Mesenchymal stem cell (in vitro differentiated cells and primary cell): Measurements from ENCODE around the gene CPT2.

Experiments
- DNase-seq: peaks from one replicate; pipeline ENCODE4 v3.0.0-alpha.2; 2013
- H2AFZ ChIP-seq: one replicate; pipeline ENCODE4 v1.6.1; 2013; ENCODE audit warnings: low read depth, mild to moderate bottlenecking, control low read depth, inconsistent platforms, low read length, moderate library complexity
- H2AK5ac ChIP-seq: 2 replicates; pipeline ENCODE4 v1.6.1; 2013; ENCODE audit warnings: low read length, moderate library complexity, mild to moderate bottlenecking, inconsistent platforms; ENCODE audit not compliant: severe bottlenecking
- H2BK120ac ChIP-seq: one replicate; pipeline ENCODE4 v1.6.1; 2013; ENCODE audit warnings: low read depth, mild to moderate bottlenecking, inconsistent platforms, low read length, moderate library complexity
- H2BK12ac ChIP-seq, 2 experiments: one replicate each; pipeline ENCODE4 v1.6.1; 2013; ENCODE audit warnings: inconsistent platforms in 2 of 2, low read length in 2 of 2, mild to moderate bottlenecking in 2 of 2, moderate library complexity in 2 of 2, control low read depth in 1 of 2
- H2BK15ac ChIP-seq: one replicate; pipeline ENCODE4 v1.6.1; 2013; ENCODE audit warnings: mild to moderate bottlenecking, low read depth, inconsistent platforms; ENCODE audit not compliant: poor library complexity, severe bottlenecking
- H2BK5ac ChIP-seq: 2 replicates; pipeline ENCODE4 v1.6.1; 2013; ENCODE audit warnings: low read depth, mild to moderate bottlenecking, low read length, control low read depth, inconsistent platforms; ENCODE audit not compliant: poor library complexity, severe bottlenecking
- H3K14ac ChIP-seq, 2 experiments: one replicate each; pipeline ENCODE4 v1.6.1; 2013; ENCODE audit warnings: inconsistent platforms in 2 of 2, low read length in 2 of 2, control low read depth in 1 of 2, mild to moderate bottlenecking in 1 of 2, moderate library complexity in 1 of 2
- H3K18ac ChIP-seq, 2 experiments: one replicate each; pipeline ENCODE4 v1.6.1; 2013; ENCODE audit warnings: inconsistent platforms in 2 of 2, low read length in 2 of 2, control low read depth in 1 of 2, low read depth in 1 of 2, mild to moderate bottlenecking in 1 of 2
- H3K23ac ChIP-seq, 2 experiments: one replicate each; pipeline ENCODE4 v1.6.1; 2013; ENCODE audit warnings: inconsistent platforms in 2 of 2, low read length in 2 of 2, mild to moderate bottlenecking in 2 of 2, moderate library complexity in 2 of 2, control low read depth in 1 of 2
- H3K27ac ChIP-seq: 2 replicates; pipeline ENCODE4 v1.5.1; 2013; ENCODE audit warnings: mild to moderate bottlenecking, moderate library complexity, low read length, control low read depth, inconsistent platforms; ENCODE audit not compliant: poor library complexity, severe bottlenecking
- H3K27me3 ChIP-seq, 2 experiments: 2 replicates each; pipeline versions ENCODE4 v1.6.1 to v1.7.0; 2013; ENCODE audit warnings: low read length in 2 of 2, mild to moderate bottlenecking in 2 of 2, moderate library complexity in 2 of 2, control low read depth in 1 of 2, inconsistent platforms in 1 of 2; ENCODE audit not compliant: control insufficient read depth in 1 of 2, insufficient read depth in 1 of 2
- H3K36me3 ChIP-seq, 2 experiments: 2 replicates each; pipeline versions ENCODE4 v1.6.1 to v1.7.0; 2013; ENCODE audit warnings: low read length in 2 of 2, control low read depth in 1 of 2, inconsistent platforms in 1 of 2, low read depth in 1 of 2, mild to moderate bottlenecking in 1 of 2; ENCODE audit not compliant: insufficient read depth in 2 of 2, control insufficient read depth in 1 of 2
- H3K4ac ChIP-seq, 2 experiments: one replicate each; pipeline ENCODE4 v1.6.1; 2013; ENCODE audit warnings: inconsistent platforms in 2 of 2, low read length in 2 of 2, mild to moderate bottlenecking in 2 of 2, moderate library complexity in 2 of 2, control low read depth in 1 of 2, low read depth in 1 of 2
- H3K4me1 ChIP-seq: 2 replicates; pipeline ENCODE4 v1.6.1; 2013; ENCODE audit warnings: low read depth, low read length, control low read depth; ENCODE audit not compliant: control insufficient read depth, insufficient read depth
- H3K4me2 ChIP-seq: 2 replicates; pipeline ENCODE4 v1.6.1; 2013; ENCODE audit warnings: low read length, mild to moderate bottlenecking, inconsistent platforms; ENCODE audit not compliant: poor library complexity, severe bottlenecking
- H3K4me3 ChIP-seq, 2 experiments: 2 replicates each; pipeline versions ENCODE4 v1.5.1 to v1.7.0; 2013; ENCODE audit warnings: low read length in 2 of 2, mild to moderate bottlenecking in 2 of 2, control low read depth in 1 of 2, low read depth in 1 of 2; ENCODE audit not compliant: insufficient read depth in 1 of 2
- H3K79me1 ChIP-seq: replicated peaks from 2 replicates; pipeline ENCODE4 v1.6.1; 2013; ENCODE audit warnings: mild to moderate bottlenecking, control low read depth, low read length, inconsistent platforms; ENCODE audit not compliant: poor library complexity, severe bottlenecking
- H3K9ac ChIP-seq: 2 replicates; pipeline ENCODE4 v1.7.0; 2013; ENCODE audit warnings: mild to moderate bottlenecking, low read length, moderate library complexity
- H3K9me3 ChIP-seq: 2 replicates; pipeline ENCODE4 v1.7.0; 2013; ENCODE audit warnings: mild to moderate bottlenecking, low read length; ENCODE audit not compliant: control insufficient read depth
- H4K8ac ChIP-seq: one replicate; pipeline ENCODE4 v1.6.1; 2013; ENCODE audit warnings: inconsistent platforms, mild to moderate bottlenecking, low read length, moderate library complexity
- H4K91ac ChIP-seq: one replicate; pipeline ENCODE4 v1.6.1; 2013; ENCODE audit warnings: mild to moderate bottlenecking, low read length, inconsistent platforms
- WGBS: methylation state at CpG from one replicate; pipeline ENCODE4 v1.1.7; 2013; ENCODE audit warnings: mixed read lengths; 5-methylcytosine and 5-hydroxymethylcytosine counted together

CPT2 gene

GRCh38 chr1:53257454-53258081, 60.9 kb downstream of the CPT2 start:
- H3K4me1 ChIP-seq, result peaks cover 3% of the 10 kb centered on the region
- WGBS, result 100% methylated on average over 5 of the region's 5 CpGs
- H3K18ac ChIP-seq, result no peak overlapping the region

GRCh38 chr1:53258216-53258615, 61.6 kb downstream of the CPT2 start:
- H2BK120ac ChIP-seq, result no peak overlapping the region
- H2BK5ac ChIP-seq, result no peak overlapping the region
- H4K91ac ChIP-seq, result no peak overlapping the region
- no peak overlapping the region for H2BK15ac ChIP-seq
- 87% methylated on average over 1 of the region's 1 CpG for WGBS
- H3K27ac ChIP-seq, result no peak overlapping the region
- H3K27me3 ChIP-seq, result no peaks in the 10 kb centered on the region
- peaks cover 19 to 52% of the 10 kb centered on the region in 2 experiments for H3K36me3 ChIP-seq
- H3K23ac ChIP-seq, result no peak overlapping the region
- no peak overlapping the region for H2BK12ac ChIP-seq
- H3K9ac ChIP-seq, result no peak overlapping the region
- no peaks in the 10 kb centered on the region for H3K9me3 ChIP-seq
- no peak overlapping the region for H3K14ac ChIP-seq
- no peak overlapping the region for H2AFZ ChIP-seq
- no peak overlapping the region for H3K4ac ChIP-seq
- no peak overlapping the region for H4K8ac ChIP-seq
- no peak overlapping the region for H3K4me2 ChIP-seq
- no peak overlapping the region for H2AK5ac ChIP-seq
- DNase-seq, result no peak
- no peaks in the 10 kb centered on the region for H3K79me1 ChIP-seq
- H3K18ac ChIP-seq, result no peak overlapping the region
- H3K4me1 ChIP-seq, result peaks cover 3% of the 10 kb centered on the region
- no peak overlapping the region for H3K4me3 ChIP-seq

More at GRCh38 chr1:53257454-53258081, 60.9 kb downstream of the CPT2 start:
- no peak overlapping the region for H3K4me2 ChIP-seq
- H2BK15ac ChIP-seq, result no peak overlapping the region
- peaks cover 16 to 47% of the 10 kb centered on the region in 2 experiments for H3K36me3 ChIP-seq
- no peak overlapping the region for H4K8ac ChIP-seq
- no peak overlapping the region for H3K9ac ChIP-seq
- H4K91ac ChIP-seq, result no peak overlapping the region
- H3K23ac ChIP-seq, result no peak overlapping the region
- H3K4me3 ChIP-seq, result no peak overlapping the region
- H3K27ac ChIP-seq, result no peak overlapping the region
- no peaks in the 10 kb centered on the region for H3K79me1 ChIP-seq
- no peak overlapping the region for H2BK12ac ChIP-seq
- H2BK5ac ChIP-seq, result no peak overlapping the region
- DNase-seq, result no peak
- no peak overlapping the region for H3K4ac ChIP-seq
- no peak overlapping the region for H2BK120ac ChIP-seq
- H3K9me3 ChIP-seq, result no peaks in the 10 kb centered on the region
- H3K14ac ChIP-seq, result no peak overlapping the region
- no peak overlapping the region for H2AFZ ChIP-seq
- no peak overlapping the region for H2AK5ac ChIP-seq
- H3K27me3 ChIP-seq, result no peaks in the 10 kb centered on the region

GRCh38 chr1:53259932-53260331, 63.3 kb downstream of the CPT2 start:
- Histone ChIP-seq H2AFZ (no peak overlapping the region), H3K79me1 (no peaks in the 10 kb centered on the region), H2BK5ac (no peak overlapping the region), H3K9ac (no peak overlapping the region), H4K91ac (no peak overlapping the region), H3K4ac (no peak overlapping the region), H3K27ac (no peak overlapping the region), H3K18ac (no peak overlapping the region), H3K36me3 (peaks cover 30 to 68% of the 10 kb centered on the region in 2 experiments), H2AK5ac (no peak overlapping the region), H3K14ac (no peak overlapping the region), H2BK120ac (no peak overlapping the region), H2BK15ac (no peak overlapping the region), H3K23ac (no peak overlapping the region), H4K8ac (no peak overlapping the region), H3K9me3 (no peaks in the 10 kb centered on the region), H2BK12ac (no peak overlapping the region), H3K4me2 (no peak overlapping the region), H3K4me1 (peaks cover 3% of the 10 kb centered on the region), H3K27me3 (no peaks in the 10 kb centered on the region), H3K4me3 (no peak overlapping the region)
- no peak for DNase-seq
- WGBS, result 100% methylated on average over 1 of the region's 2 CpGs

- Histone ChIP-seq H3K18ac (no peak overlapping the region), H3K4me1 (peaks cover 3% of the 10 kb centered on the region), H2BK12ac (no peak overlapping the region), H2BK15ac (no peak overlapping the region), H3K27me3 (no peaks in the 10 kb centered on the region), H3K27ac (no peak overlapping the region), H3K9ac (no peak overlapping the region), H3K79me1 (no peaks in the 10 kb centered on the region), H3K4me3 (no peak overlapping the region), H2BK120ac (no peak overlapping the region), H3K4ac (no peak overlapping the region), H3K23ac (no peak overlapping the region), H2BK5ac (no peak overlapping the region), H3K9me3 (no peaks in the 10 kb centered on the region), H4K8ac (no peak overlapping the region), H3K14ac (no peak overlapping the region), H4K91ac (no peak overlapping the region), H2AK5ac (no peak overlapping the region), H3K36me3 (peaks cover 32 to 74% of the 10 kb centered on the region in 2 experiments), H3K4me2 (no peak overlapping the region), H2AFZ (no peak overlapping the region)
- 99% methylated on average over 4 of the region's 4 CpGs for WGBS
- DNase-seq, result no peak
Measured at GRCh38 chr1:53260631-53261247, 64.1 kb downstream of the CPT2 start.
